Esophagus (tissue), 2 donors: ENCODE results near the gene BBIP1. TPM values are rescaled to one million over a fixed set of nuclear protein-coding genes. Genes with fewer than 3 reads are reported as not detected.
"Not testable (repeated sequence)": the region's sequence is repeated elsewhere in the genome, so short reads cannot be mapped to it uniquely, and the experiment has no call there.

Experiments used
- H3K27ac ChIP-seq, 2 donors: one replicate each; pipeline ENCODE4 v1.5.1; 2013; ENCODE audit warnings: low read depth in 2 of 2, mild to moderate bottlenecking in 2 of 2, inconsistent platforms in 1 of 2, low read length in 1 of 2, moderate library complexity in 1 of 2
- H3K27me3 ChIP-seq, 2 donors: one replicate each; pipeline ENCODE4 v1.6.1; 2013; ENCODE audit warnings: low read length in 2 of 2, control low read depth in 1 of 2, mild to moderate bottlenecking in 1 of 2; ENCODE audit not compliant: insufficient read depth in 2 of 2, control insufficient read depth in 1 of 2
- H3K36me3 ChIP-seq, 2 donors: one replicate each; pipeline ENCODE4 v1.6.1; 2013; ENCODE audit warnings: low read length in 1 of 2; ENCODE audit not compliant: control insufficient read depth in 2 of 2, insufficient read depth in 2 of 2
- H3K4me1 ChIP-seq, 2 donors: one replicate each; pipeline ENCODE4 v1.6.1; 2013; ENCODE audit warnings: low read length in 1 of 2; ENCODE audit not compliant: control insufficient read depth in 2 of 2, insufficient read depth in 2 of 2
- H3K4me3 ChIP-seq, 2 donors: one replicate each; pipeline ENCODE4 v1.5.1; 2013; ENCODE audit warnings: low read length in 2 of 2, mild to moderate bottlenecking in 2 of 2, low read depth in 1 of 2, moderate library complexity in 1 of 2
- H3K9me3 ChIP-seq, 2 donors: one replicate each; pipeline ENCODE4 v1.6.1; 2013; ENCODE audit warnings: mild to moderate bottlenecking in 2 of 2, low read depth in 1 of 2, low read length in 1 of 2, moderate library complexity in 1 of 2; ENCODE audit not compliant: control insufficient read depth in 2 of 2, insufficient read depth in 1 of 2
- WGBS, 2 donors: extraction: QIAGEN DNeasy Blood & Tissue Kit; methylation state at CpG; one replicate each; pipeline ENCODE4 v1.1.7; 2013; 5-methylcytosine and 5-hydroxymethylcytosine counted together
- polyA plus RNA-seq, 2 donors: library from polyadenylated mRNA; stranded (reverse); fragments of 200-250 nt; gene quantifications; one replicate each; pipeline ENCODE4 v1.2.3, GENCODE V29; 2013
- donor health status: healthy with polysubstance abuse.
- donor health status: Bipolar disorder and iron deficiency.

The BBIP1 gene
- polyA plus RNA-seq, 2 donors: 10.9 to 14.7 TPM

DNA sequence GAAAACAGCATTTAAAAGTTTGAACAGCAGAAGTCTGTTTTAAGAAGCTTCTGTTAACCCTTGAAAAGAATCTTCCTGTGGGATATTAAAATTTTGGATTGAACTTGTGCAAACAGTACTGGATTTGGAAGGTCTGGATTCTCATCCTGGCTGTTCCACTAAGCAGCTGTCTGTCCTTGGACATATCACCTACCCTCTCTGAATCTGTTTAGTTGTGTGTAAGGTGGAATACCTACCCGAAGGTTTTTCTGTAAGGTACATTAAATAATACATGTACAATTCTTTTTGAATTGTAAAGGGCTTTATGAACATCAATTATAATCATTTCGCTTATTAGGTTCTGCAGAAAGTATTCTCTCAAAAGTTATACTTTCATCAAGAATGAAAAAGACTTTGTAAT lies 45.0 kb downstream of the BBIP1 start:
- no peaks in the 10 kb centered on the region for H3K4me1 ChIP-seq
- peak overlapping the region; percentile 21 to 86 for H3K4me3 ChIP-seq

GRCh38 chr10:110872984-110873923 lies 45.7 kb downstream of the BBIP1 start:
- Histone ChIP-seq H3K4me3 (peak overlapping the region; percentile 81 to 86), H3K27ac (peak overlapping the region; percentile 94 to 98)
- WGBS, 2 donors: 1 to 2% methylated on average over 16 of the region's 16 CpGs

More for the DNA sequence above, 45.0 kb downstream of the BBIP1 start:
- WGBS, 2 donors: 19 to 36% methylated on average over 2 of the region's 2 CpGs
- Histone ChIP-seq H3K27ac (peak overlapping the region in 1 of 2 donors; percentile 50), H3K36me3 (peaks cover 2% of the 10 kb centered on the region in 2 donors), H3K9me3 (no peaks in the 10 kb centered on the region), H3K27me3 (no peaks in the 10 kb centered on the region)

GRCh38 chr10:110872145-110872983 lies 46.6 kb downstream of the BBIP1 start:
- Histone ChIP-seq H3K4me3 (peak overlapping the region; percentile 81 to 86), H3K27ac (peak overlapping the region; percentile 94 to 98)
- 1% methylated on average over 49 to 70 of the region's 70 CpGs for WGBS, 2 donors

More at GRCh38 chr10:110872984-110873923, 45.7 kb downstream of the BBIP1 start:
- H3K36me3 ChIP-seq: peaks cover 2% of the 10 kb centered on the region in 2 donors
- H3K27me3 ChIP-seq: no peaks in the 10 kb centered on the region
- H3K4me1 ChIP-seq: no peaks in the 10 kb centered on the region
- H3K9me3 ChIP-seq: no peaks in the 10 kb centered on the region

DNA sequence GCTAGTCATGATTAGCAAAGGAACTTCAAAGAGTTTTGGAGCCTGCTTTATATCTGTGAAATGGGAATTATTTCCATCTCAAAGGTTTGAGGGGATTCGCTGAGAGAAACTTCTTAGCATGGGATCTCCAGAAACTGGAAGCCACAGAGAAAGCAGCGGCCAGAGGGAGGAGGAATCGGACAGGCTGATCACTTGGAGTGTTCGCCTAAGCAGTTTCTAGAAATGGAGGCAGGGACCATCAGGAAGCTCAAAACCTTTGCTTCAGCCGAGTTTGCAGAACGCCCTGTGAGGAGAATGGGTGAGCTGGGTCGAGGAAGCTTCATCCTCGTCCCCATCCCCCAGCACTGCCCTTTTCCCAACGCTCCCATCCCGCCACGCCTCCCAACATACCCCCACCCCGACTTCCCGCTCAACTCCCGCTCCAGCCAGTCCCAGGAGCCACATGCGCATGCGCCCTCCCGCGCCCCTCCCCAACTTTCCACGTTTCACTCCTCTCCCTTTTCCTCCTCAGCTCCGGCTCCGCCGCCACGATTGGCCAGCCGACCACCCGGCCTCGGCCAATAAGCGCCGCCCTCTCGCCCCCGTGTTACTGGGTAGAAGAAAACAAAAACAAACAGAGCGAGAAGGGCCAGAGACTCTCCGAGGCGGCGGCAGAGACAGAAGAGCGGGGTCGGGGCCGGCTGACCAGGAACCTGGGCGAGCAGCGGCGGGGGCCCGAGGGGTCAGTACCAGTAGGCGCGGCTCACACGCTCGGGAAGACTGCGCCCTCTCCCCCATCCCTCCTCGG lies 47.5 kb downstream of the BBIP1 start, which contains the start of gene PDCD4:
PDCD4 (plus strand) TSS at position 631 of the 787 bp plus-strand sequence. CDS start 4,100 bp downstream, outside the sequence.
- peaks cover 0 to 2% of the 10 kb centered on the region in 2 donors for H3K36me3 ChIP-seq
- 0 to 1% methylated on average over 47 of the region's 47 CpGs for WGBS, 2 donors
- no peaks in the 10 kb centered on the region for H3K27me3 ChIP-seq
- peak within 1 kb of the TSS; percentile 94 to 98 for H3K27ac ChIP-seq
- peak within 1 kb of the TSS; percentile 81 to 86 for H3K4me3 ChIP-seq
- H3K4me1 ChIP-seq: no peaks in the 10 kb centered on the region
- no peaks in the 10 kb centered on the region for H3K9me3 ChIP-seq

More at GRCh38 chr10:110872145-110872983, 46.6 kb downstream of the BBIP1 start:
- H3K4me1 ChIP-seq: no peaks in the 10 kb centered on the region
- H3K27me3 ChIP-seq: no peaks in the 10 kb centered on the region
- H3K9me3 ChIP-seq: no peaks in the 10 kb centered on the region
- peaks cover 2% of the 10 kb centered on the region in 2 donors for H3K36me3 ChIP-seq

GRCh38 chr10:110870823-110871297 lies 48.1 kb downstream of the BBIP1 start:
- H3K36me3 ChIP-seq: peaks cover 0 to under 1% of the 10 kb centered on the region in 2 donors
- H3K4me3 ChIP-seq: peak overlapping the region; percentile 81 to 86
- H3K27ac ChIP-seq: peak overlapping the region; percentile 90 to 94
- WGBS, 2 donors: 58 to 65% methylated on average over 13 of the region's 13 CpGs
- H3K9me3 ChIP-seq: no peaks in the 10 kb centered on the region
- H3K4me1 ChIP-seq: no peaks in the 10 kb centered on the region
- no peaks in the 10 kb centered on the region for H3K27me3 ChIP-seq

- peaks cover 0 to 3% of the 10 kb centered on the region in 2 donors for H3K4me1 ChIP-seq
- no peak overlapping the region for H3K4me3 ChIP-seq
- H3K27ac ChIP-seq: no peak overlapping the region
- WGBS, 2 donors: 76 to 79% methylated on average over 6 of the region's 6 CpGs
- H3K36me3 ChIP-seq: no peaks in the 10 kb centered on the region
- H3K9me3 ChIP-seq: no peaks in the 10 kb centered on the region
- no peaks in the 10 kb centered on the region for H3K27me3 ChIP-seq
Measured at GRCh38 chr10:110868981-110869380, 50.0 kb downstream of the BBIP1 start.

DNA sequence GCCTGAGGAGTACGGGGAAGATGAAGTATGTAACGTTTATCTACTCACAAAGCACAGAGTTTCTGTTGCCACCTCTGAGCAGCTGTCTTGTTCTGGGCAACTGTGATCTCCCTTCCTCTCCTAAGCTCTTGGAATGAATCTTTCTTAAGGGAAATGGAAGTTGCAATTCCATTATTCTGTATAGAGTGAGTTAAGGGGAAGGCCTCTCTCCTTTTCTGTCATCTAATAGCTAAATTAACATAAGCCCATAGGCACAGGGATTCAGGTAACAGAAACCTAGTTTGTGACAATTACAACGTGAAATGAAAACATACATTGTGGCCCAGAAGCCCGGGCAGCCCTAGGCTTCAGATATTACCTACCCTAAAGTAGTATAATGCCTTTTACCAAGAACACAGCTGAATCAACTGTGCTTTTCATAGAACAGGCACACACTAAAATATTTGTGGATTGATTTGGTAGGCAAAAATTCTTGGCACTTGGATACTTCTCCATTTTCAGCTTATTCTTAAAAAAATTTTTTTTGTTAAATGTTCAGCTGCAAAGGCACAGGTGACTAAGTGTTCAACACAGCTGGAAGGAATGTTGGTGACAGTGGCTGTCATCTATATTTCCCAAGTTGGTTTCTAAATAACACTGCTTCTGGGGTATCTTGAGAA lies 51.0 kb downstream of the BBIP1 start:
- Histone ChIP-seq H3K4me1 (peaks cover 0 to 7% of the 10 kb centered on the region in 2 donors), H3K4me3 (no peak overlapping the region), H3K27me3 (no peaks in the 10 kb centered on the region), H3K36me3 (no peaks in the 10 kb centered on the region), H3K27ac (peak overlapping the region in 1 of 2 donors; percentile 26), H3K9me3 (no peaks in the 10 kb centered on the region)
- whole genome bisulfite sequencing, 2 donors: 58 to 68% methylated on average over 4 of the region's 4 CpGs

DNA sequence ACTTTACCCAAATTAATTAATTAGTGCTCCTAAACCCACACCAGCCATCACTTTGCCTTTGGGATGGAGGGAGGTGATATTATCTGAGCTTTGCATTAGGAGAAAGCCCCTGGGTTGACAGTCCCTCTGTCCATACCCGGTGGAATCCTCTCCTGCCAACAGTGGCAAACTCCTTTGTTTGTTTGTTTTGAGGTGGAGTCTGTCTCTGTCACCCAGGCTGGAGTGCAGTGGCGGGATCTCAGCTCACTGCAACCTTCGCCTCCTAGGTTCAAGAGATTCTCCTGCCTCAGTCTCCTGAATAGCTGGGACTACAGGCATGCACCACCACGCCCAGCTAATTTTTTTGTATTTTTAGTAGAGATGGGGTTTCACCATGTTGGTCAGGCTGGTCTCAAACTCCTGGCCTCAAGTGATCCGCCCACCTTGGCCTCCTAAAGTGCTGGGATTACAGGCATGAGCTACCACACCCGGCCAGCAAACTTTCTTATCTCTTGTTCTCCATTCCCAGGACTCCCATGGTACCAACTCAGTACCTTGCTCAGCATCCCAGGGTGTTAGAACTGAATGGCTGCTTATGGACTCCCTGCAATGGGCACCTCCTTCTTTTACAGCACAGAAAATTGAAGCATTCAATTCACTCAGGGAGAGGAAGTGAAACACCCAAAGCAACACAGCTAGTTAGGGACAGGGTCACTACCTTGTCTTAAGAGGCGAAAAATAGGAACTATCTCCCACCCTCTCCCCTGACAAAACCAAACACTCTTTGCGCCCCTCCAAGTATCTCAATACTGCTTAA lies 51.8 kb downstream of the BBIP1 start:
- not testable (repeated sequence) for H3K9me3 ChIP-seq, H3K4me3 ChIP-seq, H3K27me3 ChIP-seq, H3K36me3 ChIP-seq, H3K4me1 ChIP-seq
- WGBS, 2 donors: 79% methylated on average over 8 of the region's 8 CpGs
- peak overlapping the region; percentile 26 to 44 for H3K27ac ChIP-seq
